IMR-90 (cell line): ENCODE data around the gene PLXDC1. TPM values are rescaled to one million over a fixed set of nuclear protein-coding genes. Genes with fewer than 3 reads are reported as not detected.

Source experiments
- ATAC-seq: fragments of 200-7000 bp; cut with Tn5 transposase; 2 replicates; pipeline ENCODE4 v1.9.1; 2020; ENCODE audit warnings: low read depth, mild to moderate bottlenecking, moderate library complexity
- BruUV-seq: library from RNA; stranded (reverse); fragments of 400-500 nt; replicated peaks from 2 replicates; lab custom pipeline; 2021; lab: Mats Ljungman, UMichigan
- CTCF ChIA-PET: fragments of 300-600 bp; formaldehyde crosslinking; extraction: SDS; loops from one replicate; lab custom pipeline; 2021; ENCODE audit warnings: antibody characterized with exemption; lab: Yijun Ruan, JAX
- POLR2A ChIA-PET: fragments of 300-600 bp; sonication (Branson Sonifier 250); formaldehyde crosslinking; loops from one replicate; lab custom pipeline; 2022; ENCODE audit warnings: antibody characterized with exemption; ENCODE audit not compliant: unreplicated experiment; lab: Charles Lee
- DNase-seq: peaks from one replicate; pipeline ENCODE4 v3.0.0; 2013
- H2AFZ ChIP-seq: replicated peaks from 2 replicates; pipeline ENCODE3; 2013; ENCODE audit warnings: low read length, mild to moderate bottlenecking; ENCODE audit not compliant: poor library complexity
- H2AK5ac ChIP-seq: 2 replicates; pipeline ENCODE4 v1.6.1; 2013; ENCODE audit warnings: low read depth, low read length, inconsistent platforms
- H2AK9ac ChIP-seq: replicated peaks from 2 replicates; pipeline ENCODE3; 2013; ENCODE audit warnings: mild to moderate bottlenecking, low read depth, low read length, moderate library complexity; ENCODE audit not compliant: poor library complexity
- H2BK120ac ChIP-seq: 2 replicates; pipeline ENCODE4 v1.6.1; 2013; ENCODE audit warnings: low read depth, low read length, inconsistent platforms
- H2BK15ac ChIP-seq: 3 replicates; pipeline ENCODE4 v1.6.1; 2013; ENCODE audit warnings: low read depth, low read length, inconsistent platforms
- H2BK20ac ChIP-seq: 2 replicates; pipeline ENCODE4 v1.6.1; 2013; ENCODE audit warnings: low read depth, mild to moderate bottlenecking, inconsistent platforms, low read length, moderate library complexity
- H2BK5ac ChIP-seq: 2 replicates; pipeline ENCODE4 v1.6.1; 2013; ENCODE audit warnings: mild to moderate bottlenecking, low read depth, low read length, inconsistent platforms; ENCODE audit not compliant: poor library complexity, severe bottlenecking
- H3K14ac ChIP-seq: replicated peaks from 2 replicates; pipeline ENCODE4 v1.6.1; 2013; ENCODE audit warnings: low read depth, low read length, inconsistent platforms
- H3K18ac ChIP-seq: 2 replicates; pipeline ENCODE4 v1.6.1; 2013; ENCODE audit warnings: low read depth, low read length, control low read depth
- H3K23ac ChIP-seq: 2 replicates; pipeline ENCODE4 v1.6.1; 2013; ENCODE audit warnings: low read depth, low read length, inconsistent platforms
- H3K27ac ChIP-seq: 2 replicates; pipeline ENCODE4 v1.5.1; 2013; ENCODE audit warnings: mild to moderate bottlenecking, control low read depth, low read length; ENCODE audit not compliant: insufficient read depth
- H3K27me3 ChIP-seq: 2 replicates; pipeline ENCODE4 v1.6.1; 2013; ENCODE audit warnings: low read length; ENCODE audit not compliant: control insufficient read depth, insufficient read depth
- H3K36me3 ChIP-seq: 2 replicates; pipeline ENCODE4 v1.6.1; 2013; ENCODE audit warnings: low read length, mixed read lengths; ENCODE audit not compliant: control insufficient read depth, insufficient read depth
- H3K4ac ChIP-seq: 2 replicates; pipeline ENCODE4 v1.6.1; 2013; ENCODE audit warnings: low read depth, low read length, inconsistent platforms
- H3K4me1 ChIP-seq: 2 replicates; pipeline ENCODE4 v1.6.1; 2013; ENCODE audit warnings: low read length, mixed read lengths; ENCODE audit not compliant: control insufficient read depth, insufficient read depth
- H3K4me2 ChIP-seq: 2 replicates; pipeline ENCODE4 v1.6.1; 2013; ENCODE audit warnings: low read depth, mild to moderate bottlenecking, control low read depth, low read length, moderate library complexity
- H3K4me3 ChIP-seq: 2 replicates; pipeline ENCODE4 v1.5.1; 2013; ENCODE audit warnings: low read depth, mild to moderate bottlenecking, control low read depth, low read length, moderate library complexity; ENCODE audit not compliant: insufficient read depth
- H3K56ac ChIP-seq: 2 replicates; pipeline ENCODE4 v1.6.1; 2013; ENCODE audit warnings: low read length, inconsistent platforms; ENCODE audit not compliant: insufficient read depth; ENCODE audit errors: extremely low read depth
- H3K79me1 ChIP-seq, 2 experiments: 2 replicates each; pipeline ENCODE4 v1.6.1; 2013; ENCODE audit warnings: low read length in 2 of 2, inconsistent platforms in 1 of 2, low read depth in 1 of 2
- H3K9ac ChIP-seq: 2 replicates; pipeline ENCODE4 v1.6.1; 2013; ENCODE audit warnings: low read depth, low read length, control low read depth
- H3K9me1 ChIP-seq: 2 replicates; pipeline ENCODE4 v1.6.1; 2013; ENCODE audit warnings: low read length, inconsistent platforms; ENCODE audit not compliant: insufficient read depth
- H3K9me3 ChIP-seq: 2 replicates; pipeline ENCODE4 v1.6.1; 2013; ENCODE audit warnings: low read length; ENCODE audit not compliant: control insufficient read depth, insufficient read depth
- H4K20me1 ChIP-seq: 2 replicates; pipeline ENCODE4 v1.6.1; 2013; ENCODE audit warnings: low read length, inconsistent platforms; ENCODE audit not compliant: insufficient read depth
- H4K5ac ChIP-seq: 2 replicates; pipeline ENCODE4 v1.6.1; 2013; ENCODE audit warnings: mild to moderate bottlenecking, low read depth, low read length, control low read depth
- H4K8ac ChIP-seq, 2 experiments: 2 replicates each; pipeline ENCODE4 v1.6.1; 2013; ENCODE audit warnings: low read depth in 2 of 2, low read length in 2 of 2, control low read depth in 1 of 2, inconsistent platforms in 1 of 2
- H4K91ac ChIP-seq: 2 replicates; pipeline ENCODE4 v1.6.1; 2013; ENCODE audit warnings: low read depth, low read length, inconsistent platforms; ENCODE audit not compliant: insufficient read depth
- BHLHE40 ChIP-seq: fragments of 150-350 bp; IDR thresholded peaks from 2 replicates; pipeline ENCODE4 v1.6.1; 2016; ENCODE audit warnings: mild to moderate bottlenecking, low read depth, low read length
- CEBPB ChIP-seq: IDR thresholded peaks from 2 replicates; pipeline ENCODE4 v1.6.1; 2012; ENCODE audit warnings: low read depth, low read length, improper control_type of control experiment
- CHD1 ChIP-seq: IDR thresholded peaks from 2 replicates; pipeline ENCODE4 v1.6.1; 2012; ENCODE audit warnings: low read depth, low read length, improper control_type of control experiment
- FOS ChIP-seq: fragments of 150-350 bp; IDR thresholded peaks from 2 replicates; pipeline ENCODE4 v1.6.1; 2016; ENCODE audit warnings: low read depth, low read length
- MAFK ChIP-seq: IDR thresholded peaks from 2 replicates; pipeline ENCODE4 v1.6.1; 2012; ENCODE audit warnings: low read depth, low read length, improper control_type of control experiment
- MAZ ChIP-seq: IDR thresholded peaks from 2 replicates; pipeline ENCODE4 v1.6.1; 2012; ENCODE audit warnings: low read depth, mild to moderate bottlenecking, low read length, improper control_type of control experiment, moderate library complexity, borderline replicate concordance
- MXI1 ChIP-seq: IDR thresholded peaks from 2 replicates; pipeline ENCODE4 v1.6.1; 2012; ENCODE audit warnings: low read depth, mild to moderate bottlenecking, low read length, moderate library complexity, borderline replicate concordance
- NFE2L2 ChIP-seq: fragments of 150-350 bp; IDR thresholded peaks from 2 replicates; pipeline ENCODE4 v1.6.1; 2016; ENCODE audit warnings: low read depth, mild to moderate bottlenecking, low read length
- POLR2A ChIP-seq: IDR thresholded peaks from 2 replicates; pipeline ENCODE4 v1.6.1; 2012; ENCODE audit warnings: mild to moderate bottlenecking, low read depth, low read length
- RAD21 ChIP-seq: IDR thresholded peaks from 2 replicates; pipeline ENCODE4 v1.6.1; 2012; ENCODE audit warnings: low read length, improper control_type of control experiment
- RCOR1 ChIP-seq: IDR thresholded peaks from 2 replicates; pipeline ENCODE4 v1.6.1; 2012; ENCODE audit warnings: mild to moderate bottlenecking, low read length, improper control_type of control experiment; ENCODE audit not compliant: insufficient replicate concordance
- RFX5 ChIP-seq: IDR thresholded peaks from 2 replicates; pipeline ENCODE4 v1.8.0; 2012; ENCODE audit warnings: low read depth, mild to moderate bottlenecking, low read length, moderate library complexity
- SMC3 ChIP-seq: fragments of 150-350 bp; IDR thresholded peaks from 2 replicates; pipeline ENCODE4 v1.6.1; 2016; ENCODE audit warnings: low read depth, mild to moderate bottlenecking, antibody characterized with exemption, low read length, moderate library complexity
- WGBS, 2 experiments: methylation state at CpG; one replicate each; pipeline versions ENCODE4 v1.1.5 to v1.1.7; 2013; ENCODE audit warnings: missing lambda C conversion rate in 2 of 2; ENCODE audit not compliant: insufficient read length in 1 of 2; ENCODE audit errors: extremely low coverage in 2 of 2; 5-methylcytosine and 5-hydroxymethylcytosine counted together
- dilution Hi-C: fragments of 300-500 bp; cut with HindIII; formaldehyde crosslinking; loops from one replicate; pipeline ENCODE4 v1.14.3; 2018; ENCODE audit warnings: low sequenced_read_pairs; ENCODE audit not compliant: unreplicated experiment
- in situ Hi-C: fragments of 300-500 bp; cut with MboI; formaldehyde crosslinking; loops from 3 replicates; pipeline ENCODE4 v1.14.3; 2019; ENCODE audit warnings: low sequenced_read_pairs, inconsistent platforms, mixed read lengths
- intact Hi-C: fragments of 100-400 bp; cut with micrococcal nuclease; formaldehyde crosslinking; loops from 2 replicates; pipeline ENCODE4 v1.10.0; 2022
- polyA plus RNA-seq, 3 experiments: library from polyadenylated mRNA; depleted of rRNA; stranded (reverse); fragments of >200 nt; gene quantifications; 2 replicates each; pipeline ENCODE4 v1.2.3, GENCODE V29; 2012; ENCODE audit warnings: low replicate concordance in 1 of 3
- total RNA-seq: library from RNA; depleted of rRNA; stranded (reverse); fragments of >200 nt; gene quantifications from 2 replicates; pipeline ENCODE4 v1.2.3, GENCODE V29; 2012
- TF ChIP-seq, protein P1 (sequence below): fragments of 150-350 bp; IDR thresholded peaks from 2 replicates; pipeline ENCODE4 v1.6.1; 2017; ENCODE audit warnings: mild to moderate bottlenecking, antibody characterized with exemption, low read length, low read depth
- TF ChIP-seq, protein P2 (sequence below): conservative IDR thresholded peaks from 2 replicates; pipeline ENCODE4 v1.5.1; 2012; ENCODE audit warnings: mild to moderate bottlenecking, low read depth, low read length, improper control_type of control experiment

Gene PLXDC1
- total and polyA plus RNA-seq, 2 of the 4 experiments (the other 2 are of a cell fraction), result under 0.01 to 0.50 TPM

DNA sequence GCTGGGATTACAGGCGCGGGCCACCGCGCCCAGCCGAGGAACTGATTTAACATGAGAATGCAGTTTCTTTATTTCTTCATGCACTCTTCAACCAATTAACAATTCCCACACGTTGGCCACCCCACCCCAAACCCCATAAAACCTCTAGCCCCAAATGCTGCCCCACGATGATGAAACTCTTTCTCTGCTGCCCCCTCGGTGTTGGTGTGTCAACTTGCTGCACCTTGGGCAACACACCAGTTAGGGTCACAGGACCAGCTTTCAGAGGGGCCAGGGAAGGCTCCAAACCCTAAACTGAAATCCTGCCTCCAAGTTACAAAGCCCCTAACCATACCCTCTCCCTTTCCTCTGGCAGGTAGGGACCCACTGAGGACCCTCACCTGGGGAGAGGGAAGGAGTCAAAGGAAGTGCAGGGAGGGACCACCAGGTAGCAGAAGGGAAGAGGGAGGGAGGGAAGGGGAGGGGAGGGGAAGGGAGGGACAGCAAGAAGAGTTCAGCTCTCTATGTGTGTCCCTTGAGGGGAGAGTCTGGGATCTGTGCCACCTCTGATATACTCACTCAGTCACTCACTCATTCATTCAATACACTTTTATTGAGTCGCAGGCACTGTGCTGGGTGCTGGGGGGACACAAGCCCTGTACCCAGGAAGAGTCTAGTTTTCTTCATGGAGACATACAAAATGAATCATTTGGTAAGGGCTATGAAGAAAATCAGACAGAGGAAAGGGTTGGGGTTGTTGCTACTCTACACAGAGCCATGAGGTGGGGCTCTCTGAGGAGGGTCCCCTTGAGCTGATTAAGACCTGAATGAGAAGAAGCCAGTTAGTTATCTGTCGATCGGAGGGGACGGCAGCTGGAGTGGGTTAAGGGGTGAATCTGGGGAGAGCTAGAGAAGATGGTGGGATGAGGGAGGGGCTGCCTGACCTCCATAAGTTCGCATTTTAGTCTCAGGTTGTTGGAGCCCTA lies 3.9 kb downstream of the PLXDC1 start:
- CTCF ChIA-PET, result interaction anchor here (0.7 kb wide), 1 partner anchor 164 kb away, joined by 3 read pairs; no protein-coding TSS in a partner anchor
- no peak for TF ChIP-seq CEBPB
- TF ChIP-seq MXI1, result no peak
- no peak for TF ChIP-seq CHD1
- TF ChIP-seq, protein P1, sequence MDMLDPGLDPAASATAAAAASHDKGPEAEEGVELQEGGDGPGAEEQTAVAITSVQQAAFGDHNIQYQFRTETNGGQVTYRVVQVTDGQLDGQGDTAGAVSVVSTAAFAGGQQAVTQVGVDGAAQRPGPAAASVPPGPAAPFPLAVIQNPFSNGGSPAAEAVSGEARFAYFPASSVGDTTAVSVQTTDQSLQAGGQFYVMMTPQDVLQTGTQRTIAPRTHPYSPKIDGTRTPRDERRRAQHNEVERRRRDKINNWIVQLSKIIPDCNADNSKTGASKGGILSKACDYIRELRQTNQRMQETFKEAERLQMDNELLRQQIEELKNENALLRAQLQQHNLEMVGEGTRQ, result no peak
- TF ChIP-seq RFX5, result no peak
- TF ChIP-seq MAZ, result no peak
- no peak for TF ChIP-seq RAD21
- no peak for TF ChIP-seq RCOR1
- TF ChIP-seq POLR2A, result no peak
- no peak for TF ChIP-seq NFE2L2
- TF ChIP-seq BHLHE40, result no peak
- TF ChIP-seq, protein P2, sequence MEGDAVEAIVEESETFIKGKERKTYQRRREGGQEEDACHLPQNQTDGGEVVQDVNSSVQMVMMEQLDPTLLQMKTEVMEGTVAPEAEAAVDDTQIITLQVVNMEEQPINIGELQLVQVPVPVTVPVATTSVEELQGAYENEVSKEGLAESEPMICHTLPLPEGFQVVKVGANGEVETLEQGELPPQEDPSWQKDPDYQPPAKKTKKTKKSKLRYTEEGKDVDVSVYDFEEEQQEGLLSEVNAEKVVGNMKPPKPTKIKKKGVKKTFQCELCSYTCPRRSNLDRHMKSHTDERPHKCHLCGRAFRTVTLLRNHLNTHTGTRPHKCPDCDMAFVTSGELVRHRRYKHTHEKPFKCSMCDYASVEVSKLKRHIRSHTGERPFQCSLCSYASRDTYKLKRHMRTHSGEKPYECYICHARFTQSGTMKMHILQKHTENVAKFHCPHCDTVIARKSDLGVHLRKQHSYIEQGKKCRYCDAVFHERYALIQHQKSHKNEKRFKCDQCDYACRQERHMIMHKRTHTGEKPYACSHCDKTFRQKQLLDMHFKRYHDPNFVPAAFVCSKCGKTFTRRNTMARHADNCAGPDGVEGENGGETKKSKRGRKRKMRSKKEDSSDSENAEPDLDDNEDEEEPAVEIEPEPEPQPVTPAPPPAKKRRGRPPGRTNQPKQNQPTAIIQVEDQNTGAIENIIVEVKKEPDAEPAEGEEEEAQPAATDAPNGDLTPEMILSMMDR, result no peak
- TF ChIP-seq FOS, result no peak
- no peak for TF ChIP-seq MAFK
- TF ChIP-seq SMC3, result no peak

More for the DNA sequence above, 3.9 kb downstream of the PLXDC1 start:
- Histone ChIP-seq H3K14ac (no peak overlapping the region), H3K4me1 (peaks cover 4% of the 10 kb centered on the region; the same call in 1 of the 2 replicates), H2AK5ac (no peak overlapping the region), H3K9me1 (peaks cover 6% of the 10 kb centered on the region; the same call in 1 of the 2 replicates), H2AK9ac (no peak overlapping the region), H3K23ac (no peak overlapping the region), H3K27ac (no peak overlapping the region), H2AFZ (no peak overlapping the region), H4K5ac (no peak overlapping the region), H3K9me3 (no peaks in the 10 kb centered on the region), H3K4ac (no peak overlapping the region), H2BK20ac (no peak overlapping the region), H3K9ac (no peak overlapping the region), H3K18ac (no peak overlapping the region), H3K79me1 (no peaks in the 10 kb centered on the region), H4K8ac (no peak overlapping the region), H4K20me1 (no peaks in the 10 kb centered on the region), H3K36me3 (no peaks in the 10 kb centered on the region), H3K56ac (no peak overlapping the region), H2BK5ac (no peak overlapping the region), H3K27me3 (peaks cover 20% of the 10 kb centered on the region), H3K4me3 (no peak overlapping the region), H3K4me2 (no peak overlapping the region), H2BK15ac (no peak overlapping the region), H2BK120ac (no peak overlapping the region), H4K91ac (no peak overlapping the region)
- in situ Hi-C loops, result loop anchor here (5.0 kb wide), 1 partner anchor 75 kb away; no protein-coding TSS in a partner anchor
- POLR2A ChIA-PET, result no interaction called here
- intact Hi-C loops, result no loop called here
- 44% methylated on average over 6 of the region's 13 CpGs; no CpG with 5 or more reads in 1 of the 2 experiments for WGBS, 2 experiments
- DNase-seq (no peak), ATAC-seq (no peak)
- BruUV-seq, result no TSS peak
- dilution Hi-C loops, result no loop called here
